IPS DF 6.9 (cell line): ENCODE measurements around the gene SLC49A3.

Source experiments
- DNase-seq: peaks from one replicate; pipeline ENCODE4 v3.0.0-alpha.2; 2013; ENCODE audit warnings: low read depth, low spot score
- H3K27ac ChIP-seq: one replicate; pipeline ENCODE4 v1.5.1; 2013; ENCODE audit warnings: low read length, control low read depth
- H3K27me3 ChIP-seq: 2 replicates; pipeline ENCODE4 v1.6.1; 2013; ENCODE audit warnings: mild to moderate bottlenecking, low read length; ENCODE audit not compliant: control insufficient read depth, insufficient read depth
- H3K36me3 ChIP-seq: 2 replicates; pipeline ENCODE4 v1.6.1; 2013; ENCODE audit warnings: low read length; ENCODE audit not compliant: control insufficient read depth, insufficient read depth
- H3K4me1 ChIP-seq: 2 replicates; pipeline ENCODE4 v1.6.1; 2013; ENCODE audit warnings: low read length; ENCODE audit not compliant: control insufficient read depth, insufficient read depth
- H3K4me3 ChIP-seq: 2 replicates; pipeline ENCODE4 v1.5.1; 2013; ENCODE audit warnings: mild to moderate bottlenecking, low read length
- H3K9me3 ChIP-seq: 2 replicates; pipeline ENCODE4 v1.6.1; 2013; ENCODE audit warnings: low read length, inconsistent platforms; ENCODE audit not compliant: control insufficient read depth, insufficient read depth
- WGBS: extraction: QIAGEN DNeasy Blood & Tissue Kit; methylation state at CpG from one replicate; pipeline ENCODE4 v1.1.7; 2013; ENCODE audit warnings: mixed read lengths, missing lambda C conversion rate; ENCODE audit not compliant: insufficient read length, insufficient coverage; 5-methylcytosine and 5-hydroxymethylcytosine counted together

SLC49A3 gene

DNA sequence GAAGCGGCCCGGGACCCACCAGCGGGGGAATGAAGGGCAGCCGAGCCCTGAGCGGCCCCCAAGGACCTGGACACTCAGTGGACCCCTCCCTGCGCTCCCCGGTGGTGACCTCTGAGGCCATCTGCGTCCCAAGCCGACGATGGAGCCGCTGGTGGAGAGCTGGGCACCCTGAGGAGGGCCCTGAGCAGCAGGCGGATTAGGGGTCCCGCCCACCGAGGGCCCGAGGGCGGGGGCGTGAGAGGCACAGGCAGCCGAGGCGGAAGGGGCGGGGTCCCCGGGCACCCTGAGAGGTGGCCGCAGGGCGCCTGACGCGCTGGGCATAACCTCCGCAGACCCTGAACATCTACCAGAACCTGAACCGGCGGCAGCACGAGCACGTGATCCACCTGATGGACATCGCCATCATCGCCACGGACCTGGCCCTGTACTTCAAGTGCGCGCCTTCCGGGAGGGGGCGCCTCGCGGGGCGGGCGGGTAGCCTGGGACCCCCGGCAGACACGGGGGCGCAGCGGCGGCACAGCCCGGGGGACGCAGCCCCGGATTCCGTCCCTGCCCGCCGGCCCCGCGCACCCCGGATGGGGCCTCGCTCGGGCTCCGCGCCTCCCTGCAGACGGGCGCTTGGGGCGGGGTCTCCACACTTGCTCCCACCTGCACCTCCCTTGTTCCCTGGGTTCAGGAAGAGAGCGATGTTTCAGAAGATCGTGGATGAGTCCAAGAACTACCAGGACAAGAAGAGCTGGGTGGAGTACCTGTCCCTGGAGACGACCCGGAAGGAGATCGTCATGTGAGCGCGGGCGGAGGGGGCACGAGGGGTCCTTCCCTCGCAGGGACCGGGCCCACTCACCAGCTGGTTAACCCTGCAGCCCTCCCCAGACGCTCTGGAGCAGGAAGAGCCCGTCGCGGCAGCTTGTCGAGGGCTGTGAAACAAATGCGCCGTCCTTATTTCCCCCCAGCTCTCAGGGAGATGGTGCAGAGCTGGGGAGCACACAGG, 25.2 kb downstream of the SLC49A3 start:
- Histone ChIP-seq H3K4me1 (no peaks in the 10 kb centered on the region; the same call in 1 of the 2 replicates), H3K36me3 (no peaks in the 10 kb centered on the region), H3K9me3 (no peaks in the 10 kb centered on the region), H3K27ac (no peak overlapping the region), H3K4me3 (peak overlapping the region; percentile 54; the same call in 1 of the 2 replicates), H3K27me3 (no peaks in the 10 kb centered on the region; the same call in 1 of the 2 replicates)
- WGBS, result no CpG with 5 or more reads among the region's 80 CpGs
- no peak for DNase-seq

DNA sequence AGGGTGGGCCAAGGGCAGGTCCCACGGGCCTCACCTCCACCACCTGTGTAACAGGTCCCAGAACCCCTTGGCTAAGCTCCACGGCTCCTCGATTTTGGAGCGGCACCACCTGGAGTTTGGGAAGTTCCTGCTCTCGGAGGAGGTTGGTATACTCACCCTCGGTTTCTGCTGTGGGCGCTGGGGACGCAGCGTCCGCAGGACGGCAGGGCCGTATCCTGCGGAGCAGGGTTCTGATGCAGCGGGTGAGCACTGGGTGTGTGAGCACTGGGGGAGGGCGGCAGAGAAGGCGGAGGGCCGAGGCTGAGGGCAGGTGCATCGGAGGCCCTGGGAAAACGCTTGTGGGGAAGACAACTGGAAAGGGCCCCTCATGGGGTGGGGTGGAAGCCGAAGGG, 25.9 kb downstream of the SLC49A3 start:
- peak overlapping the region; percentile 54; the same call in 1 of the 2 replicates for H3K4me3 ChIP-seq
- no peaks in the 10 kb centered on the region; the same call in 1 of the 2 replicates for H3K4me1 ChIP-seq
- no peak for DNase-seq
- H3K9me3 ChIP-seq, result no peaks in the 10 kb centered on the region
- H3K27ac ChIP-seq, result no peak overlapping the region
- no peaks in the 10 kb centered on the region for H3K36me3 ChIP-seq
- WGBS, result no CpG with 5 or more reads among the region's 20 CpGs
- no peaks in the 10 kb centered on the region; the same call in 1 of the 2 replicates for H3K27me3 ChIP-seq

DNA sequence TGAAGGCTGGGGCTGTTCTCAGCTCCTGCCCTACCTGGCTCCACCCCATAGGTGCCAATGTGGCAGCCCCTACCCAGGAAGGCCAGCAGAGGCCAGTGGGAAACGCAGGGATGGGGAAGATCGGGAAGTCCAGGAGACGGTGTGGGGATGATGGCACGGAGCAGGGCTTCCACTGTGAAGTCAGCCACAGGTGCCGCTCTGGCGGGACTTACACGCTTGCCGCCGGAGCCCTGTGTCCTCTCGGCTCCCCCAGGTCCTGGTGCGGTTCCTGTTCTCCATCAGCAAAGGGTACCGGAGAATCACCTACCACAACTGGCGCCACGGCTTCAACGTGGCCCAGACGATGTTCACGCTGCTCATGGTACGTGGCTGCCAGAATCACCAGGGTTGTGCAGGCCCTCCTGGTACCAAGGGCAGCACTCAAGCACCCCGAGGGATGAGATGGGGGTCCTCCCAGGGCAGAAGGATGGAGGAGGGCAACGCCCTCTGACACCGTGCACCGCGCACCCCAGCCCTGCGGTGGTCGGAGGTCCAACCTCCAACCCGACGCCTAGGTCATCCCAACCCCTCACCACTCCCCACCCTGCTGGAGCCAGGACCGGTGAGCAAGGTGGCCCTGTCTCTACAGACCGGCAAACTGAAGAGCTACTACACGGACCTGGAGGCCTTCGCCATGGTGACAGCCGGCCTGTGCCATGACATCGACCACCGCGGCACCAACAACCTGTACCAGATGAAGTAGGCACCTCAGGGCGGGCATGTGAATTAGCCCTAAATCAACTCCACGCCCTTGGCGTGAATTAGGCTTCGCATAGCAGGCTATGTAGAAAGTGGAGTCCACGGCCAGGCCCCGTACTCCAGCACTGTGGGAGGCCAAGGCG, 26.8 kb downstream of the SLC49A3 start:
- H3K27me3 ChIP-seq, result no peaks in the 10 kb centered on the region; the same call in 1 of the 2 replicates
- no peak overlapping the region for H3K4me3 ChIP-seq
- no peak overlapping the region for H3K27ac ChIP-seq
- no peaks in the 10 kb centered on the region for H3K36me3 ChIP-seq
- no CpG with 5 or more reads among the region's 42 CpGs for WGBS
- H3K9me3 ChIP-seq, result no peaks in the 10 kb centered on the region
- no peak for DNase-seq
- H3K4me1 ChIP-seq, result no peaks in the 10 kb centered on the region; the same call in 1 of the 2 replicates

DNA sequence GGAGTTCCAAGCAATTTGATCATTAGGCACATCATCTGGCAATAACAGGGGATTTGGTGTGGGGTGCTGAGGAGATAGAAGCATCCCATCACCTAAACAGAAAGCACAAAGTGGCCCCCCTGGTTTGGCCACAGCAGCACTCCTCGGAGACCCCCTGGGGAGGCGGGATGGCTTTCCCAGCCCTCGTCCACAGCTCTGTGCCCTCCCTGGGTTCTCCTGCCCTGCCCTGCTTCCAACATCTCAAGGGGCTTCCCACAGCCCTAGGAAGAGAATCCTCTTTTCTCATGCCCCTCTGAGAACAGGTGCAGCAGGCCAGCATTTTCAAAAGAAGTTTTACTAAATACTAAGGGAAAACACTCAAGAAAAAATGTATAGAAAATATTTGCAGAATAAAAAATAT, 27.7 kb downstream of the SLC49A3 start:
- Histone ChIP-seq H3K4me3 (no peak overlapping the region), H3K4me1 (no peaks in the 10 kb centered on the region; the same call in 1 of the 2 replicates), H3K9me3 (no peaks in the 10 kb centered on the region), H3K27me3 (no peaks in the 10 kb centered on the region; the same call in 1 of the 2 replicates), H3K27ac (no peak overlapping the region), H3K36me3 (no peaks in the 10 kb centered on the region)
- no peak for DNase-seq
- WGBS, result no CpG with 5 or more reads among the region's 3 CpGs

DNA sequence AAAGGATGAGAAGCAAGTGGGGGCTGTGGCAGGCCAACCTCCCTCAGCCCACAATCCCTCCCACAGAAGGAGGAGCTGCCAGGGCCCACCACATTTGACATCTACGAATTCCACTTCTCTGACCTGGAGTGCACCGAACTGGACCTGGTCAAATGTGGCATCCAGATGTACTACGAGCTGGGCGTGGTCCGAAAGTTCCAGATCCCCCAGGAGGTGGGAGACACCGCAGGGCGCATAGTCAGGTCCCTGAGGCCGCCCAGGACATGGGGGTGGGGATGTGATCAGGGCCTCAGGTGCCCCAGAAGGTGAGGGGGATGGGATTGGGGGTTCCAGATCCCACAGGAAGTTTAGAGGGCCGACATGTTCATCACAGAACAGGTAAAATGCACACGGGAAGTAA, 28.6 kb downstream of the SLC49A3 start:
- no peaks in the 10 kb centered on the region for H3K4me1 ChIP-seq
- WGBS, result no CpG with 5 or more reads among the region's 10 CpGs

DNA sequence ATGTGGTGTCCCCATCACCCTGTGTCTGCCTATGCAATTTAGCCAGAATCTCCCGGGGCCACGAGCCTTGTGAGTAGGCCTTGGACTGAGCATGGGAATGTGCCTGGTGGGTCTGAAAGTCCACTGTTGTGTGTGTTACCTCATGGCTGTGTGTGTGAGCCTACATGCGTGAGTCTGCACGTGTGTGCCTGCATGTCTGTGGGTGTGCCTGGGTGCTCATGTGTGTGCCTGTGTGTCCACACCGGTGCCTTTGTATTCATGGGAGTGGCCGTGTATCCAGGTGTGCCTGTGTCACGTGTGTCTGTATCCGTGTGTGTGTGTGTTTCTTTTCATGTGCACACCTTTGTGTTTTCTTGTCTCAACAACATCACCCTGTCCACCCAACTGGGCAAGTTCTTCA, 29.1 kb downstream of the SLC49A3 start:
- H3K36me3 ChIP-seq, result no peaks in the 10 kb centered on the region
- no peaks in the 10 kb centered on the region for H3K4me1 ChIP-seq
- H3K27me3 ChIP-seq, result no peaks in the 10 kb centered on the region; the same call in 1 of the 2 replicates
- no CpG with 5 or more reads among the region's 8 CpGs for WGBS
- DNase-seq, result no peak
- H3K27ac ChIP-seq, result no peak overlapping the region
- no peak overlapping the region for H3K4me3 ChIP-seq
- H3K9me3 ChIP-seq, result no peaks in the 10 kb centered on the region

More for the DNA sequence above, 28.6 kb downstream of the SLC49A3 start:
- Histone ChIP-seq H3K27ac (no peak overlapping the region), H3K27me3 (no peaks in the 10 kb centered on the region; the same call in 1 of the 2 replicates), H3K9me3 (no peaks in the 10 kb centered on the region), H3K36me3 (no peaks in the 10 kb centered on the region), H3K4me3 (no peak overlapping the region)
- no peak for DNase-seq

DNA sequence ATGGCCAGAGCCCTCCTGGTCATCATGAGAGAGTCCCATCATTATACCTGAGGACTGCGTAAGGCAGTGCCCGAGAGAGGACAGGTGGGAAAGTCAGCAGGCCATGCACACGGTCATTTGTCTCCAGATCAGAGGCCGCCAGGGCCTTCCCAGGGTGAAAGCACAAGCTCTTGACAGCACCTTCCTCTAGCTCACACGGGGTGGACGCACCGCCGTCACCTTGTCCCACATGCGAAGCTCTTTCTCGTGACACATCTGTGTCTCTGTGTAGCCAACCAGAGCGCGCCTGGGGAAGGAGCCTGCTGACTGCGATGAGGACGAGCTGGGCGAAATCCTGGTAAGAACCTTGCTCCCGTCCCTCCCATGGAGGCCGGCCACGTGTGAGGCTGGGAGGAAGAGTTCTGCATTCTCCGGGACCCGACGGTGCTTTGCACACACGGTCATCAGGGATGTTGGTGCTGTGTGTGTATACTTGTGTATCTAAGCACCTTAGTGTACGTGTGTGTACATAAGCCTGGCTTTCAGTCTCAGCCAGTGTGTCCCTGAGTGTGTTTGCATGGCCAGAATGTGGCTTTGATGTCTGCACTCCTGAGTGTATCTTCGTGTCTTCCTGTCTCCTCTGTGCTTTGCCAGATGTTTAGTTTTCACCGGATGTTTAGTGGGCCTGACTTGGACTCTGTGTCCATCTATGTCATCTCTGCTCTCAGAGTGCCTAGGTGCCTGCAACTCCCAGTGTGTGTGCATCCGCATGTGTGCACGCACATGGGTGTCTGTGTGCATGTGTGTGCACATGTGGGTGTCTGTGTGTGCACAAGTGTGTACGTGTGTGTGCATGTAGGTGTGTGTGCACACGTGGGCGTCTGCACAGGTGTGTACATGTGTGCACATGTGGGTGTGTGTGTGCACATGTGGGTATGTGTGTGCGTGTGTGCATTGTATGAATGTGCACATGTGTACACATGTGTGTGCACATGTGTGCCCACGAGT, 30.0 kb downstream of the SLC49A3 start:
- H3K9me3 ChIP-seq, result no peaks in the 10 kb centered on the region
- H3K36me3 ChIP-seq, result no peaks in the 10 kb centered on the region
- no peaks in the 10 kb centered on the region; the same call in 1 of the 2 replicates for H3K27me3 ChIP-seq
- no peak for DNase-seq
- H3K4me3 ChIP-seq, result no peak overlapping the region
- no peaks in the 10 kb centered on the region for H3K4me1 ChIP-seq
- no peak overlapping the region for H3K27ac ChIP-seq
- no CpG with 5 or more reads among the region's 32 CpGs for WGBS

DNA sequence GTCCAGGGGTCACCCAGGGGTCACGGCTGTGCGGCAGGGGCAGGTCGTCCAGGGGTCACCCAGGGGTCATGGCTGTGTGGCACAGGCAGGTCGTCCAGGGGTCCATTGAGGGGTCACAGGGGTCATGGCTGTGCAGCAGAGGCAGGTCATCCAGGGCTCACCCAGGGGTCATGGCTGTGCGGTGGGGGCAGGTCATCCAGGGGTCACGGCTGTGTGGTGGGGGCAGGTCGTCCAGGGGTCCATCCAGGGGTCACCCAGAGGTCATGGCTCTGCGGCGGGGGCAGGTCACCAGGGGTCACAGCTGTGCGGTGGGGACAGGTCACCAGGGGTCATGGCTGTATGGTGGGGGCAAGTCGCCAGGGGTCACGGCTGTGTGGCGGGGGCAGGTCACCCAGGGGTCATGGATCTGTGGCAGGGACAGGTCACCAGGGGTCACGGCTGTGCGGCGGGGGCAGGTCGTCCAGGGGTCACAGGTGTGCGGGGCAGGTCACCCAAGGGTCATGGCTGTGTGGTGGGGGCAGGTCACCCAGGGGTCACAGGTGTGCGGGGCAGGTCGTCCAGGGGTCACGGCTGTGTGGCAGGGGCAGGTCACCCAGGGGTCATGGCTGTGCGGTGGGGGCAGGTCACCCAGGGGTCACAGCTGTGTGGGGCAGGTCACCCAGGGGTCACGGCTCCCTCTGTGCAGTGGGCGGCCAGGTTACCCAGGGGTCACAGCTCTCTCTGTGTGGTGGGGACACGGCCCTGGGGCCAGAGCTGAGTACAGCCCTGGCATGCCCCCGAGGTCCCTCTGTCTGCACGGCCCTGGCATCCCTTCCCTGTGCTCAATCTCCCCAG, 30.9 kb downstream of the SLC49A3 start:
- H3K9me3 ChIP-seq, result no peaks in the 10 kb centered on the region
- H3K36me3 ChIP-seq, result no peaks in the 10 kb centered on the region
- WGBS, result no CpG with 5 or more reads among the region's 27 CpGs
- no peaks in the 10 kb centered on the region for H3K4me1 ChIP-seq
- DNase-seq, result no peak
- H3K27ac ChIP-seq, result no peak overlapping the region
- no peaks in the 10 kb centered on the region; the same call in 1 of the 2 replicates for H3K27me3 ChIP-seq
- H3K4me3 ChIP-seq, result no peak overlapping the region

DNA sequence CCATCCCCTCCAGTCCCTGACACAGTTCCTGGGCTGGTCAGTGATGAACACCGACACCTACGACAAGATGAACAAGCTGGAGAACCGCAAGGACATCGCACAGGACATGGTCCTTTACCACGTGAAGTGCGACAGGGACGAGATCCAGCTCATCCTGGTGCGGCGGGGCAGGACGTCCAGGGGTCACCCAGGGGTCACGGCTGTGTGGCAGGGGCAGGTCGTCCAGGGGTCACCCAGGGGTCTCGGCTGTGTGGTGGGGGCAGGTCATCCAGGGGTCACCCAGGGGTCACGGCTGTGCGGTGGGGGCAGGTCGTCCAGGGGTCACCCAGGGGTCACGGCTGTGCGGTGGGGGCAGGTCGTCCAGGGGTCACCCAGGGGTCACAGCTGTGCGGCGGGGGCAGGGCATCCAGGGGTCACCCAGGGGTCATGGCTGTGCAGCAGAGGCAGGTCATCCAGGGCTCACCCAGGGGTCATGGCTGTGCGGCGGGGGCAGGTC, 31.6 kb downstream of the SLC49A3 start:
- no CpG with 5 or more reads among the region's 23 CpGs for WGBS
- H3K4me1 ChIP-seq, result no peaks in the 10 kb centered on the region
- H3K4me3 ChIP-seq, result no peak overlapping the region
- H3K27me3 ChIP-seq, result no peaks in the 10 kb centered on the region; the same call in 1 of the 2 replicates
- H3K27ac ChIP-seq, result no peak overlapping the region
- no peak for DNase-seq
- H3K9me3 ChIP-seq, result no peaks in the 10 kb centered on the region
- H3K36me3 ChIP-seq, result no peaks in the 10 kb centered on the region
